GM12878 (cell line): ENCODE results near the gene ZNRF3. TPM values are rescaled to one million over a fixed set of nuclear protein-coding genes. Genes with fewer than 3 reads are reported as not detected.

Experiments
- ATAC-seq: fragments of 200-7000 bp; cut with Tn5 transposase; 3 replicates; pipeline ENCODE4 v1.9.1; 2020; ENCODE audit warnings: mild to moderate bottlenecking, moderate library complexity
- BruUV-seq: library from RNA; stranded (reverse); fragments of 400-500 nt; replicated peaks from 2 replicates; lab custom pipeline; 2021; lab: Mats Ljungman, UMichigan
- CTCF ChIA-PET: fragments of 300-600 bp; sonication (Branson Sonifier 250); formaldehyde crosslinking; extraction: SDS; loops from one replicate; lab custom pipeline; 2021; ENCODE audit warnings: inconsistent platforms; lab: Yijun Ruan, JAX
- POLR2A ChIA-PET: fragments of 350-600 bp; formaldehyde crosslinking; extraction: SDS; loops from one replicate; lab custom pipeline; 2021; ENCODE audit warnings: inconsistent platforms; lab: Charles Lee
- RAD21 ChIA-PET: fragments of 300-600 bp; sonication (Branson Sonifier 250); formaldehyde crosslinking; loops from one replicate; lab custom pipeline; 2023; ENCODE audit warnings: antibody characterized with exemption; ENCODE audit not compliant: unreplicated experiment; lab: Charles Lee
- SMC1A ChIA-PET: fragments of 300-600 bp; sonication (Branson Sonifier 250); formaldehyde crosslinking; loops from one replicate; lab custom pipeline; 2023; ENCODE audit not compliant: unreplicated experiment, uncharacterized antibody; lab: Charles Lee
- DNase-seq: peaks from one replicate; pipeline ENCODE4 v3.0.0-alpha.2; 2011; ENCODE audit warnings: low read depth, low spot score
- FAIRE-seq: peaks from 3 replicates; lab custom pipeline; 2011; peaks lifted over from hg19 to GRCh38; lab: Jason Lieb, UNC
- H2AFZ ChIP-seq: 2 replicates; pipeline ENCODE4 v1.6.0; 2011; ENCODE audit warnings: low read depth, low read length, control low read depth; ENCODE audit not compliant: control insufficient read depth
- H3K27ac ChIP-seq: 2 replicates; pipeline ENCODE4 v1.5.1; 2011; ENCODE audit warnings: control low read depth; ENCODE audit not compliant: control insufficient read depth, insufficient read depth
- H3K27me3 ChIP-seq, 2 experiments: replicated peaks in 1 of 2; 2 replicates each; pipeline versions ENCODE4 v1.6.0 to v1.6.1; 2011; ENCODE audit warnings: low read length in 1 of 2; ENCODE audit not compliant: control insufficient read depth in 2 of 2, insufficient read depth in 2 of 2
- H3K36me3 ChIP-seq, 2 experiments: 2 replicates each; pipeline ENCODE4 v1.5.1; 2011; ENCODE audit warnings: low read length in 1 of 2; ENCODE audit not compliant: control insufficient read depth in 2 of 2, insufficient read depth in 2 of 2
- H3K4me1 ChIP-seq: 2 replicates; pipeline ENCODE4 v1.6.1; 2011; ENCODE audit warnings: mild to moderate bottlenecking, low read length, moderate library complexity, mixed read lengths; ENCODE audit not compliant: control insufficient read depth, insufficient read depth
- H3K4me2 ChIP-seq: 2 replicates; pipeline ENCODE4 v1.6.0; 2011; ENCODE audit warnings: control low read depth; ENCODE audit not compliant: control insufficient read depth, insufficient read depth
- H3K4me3 ChIP-seq: fragments of 200-600 bp; sonication (generic); 2 replicates; pipeline ENCODE4 v1.5.1; 2016
- H3K79me2 ChIP-seq: 2 replicates; pipeline ENCODE4 v1.6.0; 2011; ENCODE audit warnings: low read length; ENCODE audit not compliant: control insufficient read depth, insufficient read depth
- H3K9ac ChIP-seq: 2 replicates; pipeline ENCODE4 v1.8.0; 2011; ENCODE audit warnings: low read length, control low read depth, mixed read lengths; ENCODE audit not compliant: control insufficient read depth, insufficient read depth
- H3K9me3 ChIP-seq: replicated peaks from 3 replicates; pipeline ENCODE4 v1.5.1; 2011; ENCODE audit warnings: mild to moderate bottlenecking, low read length; ENCODE audit not compliant: control insufficient read depth, insufficient read depth
- H4K20me1 ChIP-seq: 2 replicates; pipeline ENCODE4 v1.6.0; 2011; ENCODE audit not compliant: control insufficient read depth, insufficient read depth
- CREB1 ChIP-seq: IDR thresholded peaks from 2 replicates; pipeline ENCODE4 v1.6.1; 2012; ENCODE audit warnings: low read depth, mild to moderate bottlenecking, inconsistent platforms
- HCFC1 ChIP-seq: fragments of 150-350 bp; IDR thresholded peaks from 2 replicates; pipeline ENCODE4 v1.6.1; 2014; ENCODE audit warnings: low read length
- IRF3 ChIP-seq: fragments of 450-650 bp; IDR thresholded peaks from 2 replicates; pipeline ENCODE4 v1.6.1; 2014; ENCODE audit warnings: mild to moderate bottlenecking
- IRF4 ChIP-seq: IDR thresholded peaks from 2 replicates; pipeline ENCODE4 v1.6.1; 2011; ENCODE audit warnings: low read depth, low read length
- KDM1A ChIP-seq: fragments of 200-600 bp; sonication (generic); IDR thresholded peaks from 2 replicates; pipeline ENCODE4 v1.6.1; 2016; ENCODE audit warnings: borderline replicate concordance
- LARP7 ChIP-seq: fragments of 450-650 bp; IDR thresholded peaks from 2 replicates; pipeline ENCODE4 v1.6.1; 2017; ENCODE audit warnings: mild to moderate bottlenecking
- PRDM15 ChIP-seq: fragments of 450-650 bp; formaldehyde crosslinking; IDR thresholded peaks from 2 replicates; pipeline ENCODE4 v1.4.0; 2020; ENCODE audit warnings: mild to moderate bottlenecking, moderate library complexity
- RAD51 ChIP-seq: fragments of 450-650 bp; IDR thresholded peaks from 2 replicates; pipeline ENCODE4 v1.6.1; 2016; ENCODE audit warnings: moderate library complexity, mild to moderate bottlenecking, inconsistent platforms
- REST ChIP-seq: IDR thresholded peaks from 2 replicates; pipeline ENCODE4 v1.6.1; 2012; ENCODE audit warnings: mild to moderate bottlenecking, low read depth, low read length
- RUNX3 ChIP-seq: IDR thresholded peaks from 2 replicates; pipeline ENCODE4 v1.6.1; 2012; ENCODE audit warnings: low read length, inconsistent platforms
- SMARCA5 ChIP-seq: fragments of 450-650 bp; IDR thresholded peaks from 2 replicates; pipeline ENCODE4 v1.6.1; 2017; ENCODE audit warnings: mild to moderate bottlenecking
- ZNF24 ChIP-seq: fragments of 450-650 bp; IDR thresholded peaks from 2 replicates; pipeline ENCODE4 v1.6.1; 2017; ENCODE audit warnings: antibody characterized with exemption, mild to moderate bottlenecking
- ZNF384 ChIP-seq: IDR thresholded peaks from 2 replicates; pipeline ENCODE4 v1.6.1; 2012; ENCODE audit warnings: low read depth, mild to moderate bottlenecking, low read length, improper control_type of control experiment, borderline replicate concordance
- WGBS: methylation state at CpG from one replicate; pipeline ENCODE4 v1.1.6; 2016; ENCODE audit warnings: low lambda C conversion rate; ENCODE audit not compliant: insufficient replicate concordance, insufficient coverage; ENCODE audit errors: missing lambda C conversion rate; 5-methylcytosine and 5-hydroxymethylcytosine counted together
- in situ Hi-C: fragments of 300-500 bp; cut with MboI; formaldehyde crosslinking; loops from 9 replicates; pipeline ENCODE4 v1.14.3; 2018; ENCODE audit warnings: mixed read lengths
- intact Hi-C: fragments of 100-400 bp; cut with micrococcal nuclease; formaldehyde crosslinking; loops from one replicate; pipeline ENCODE4 v1.14.2; 2022; ENCODE audit not compliant: unreplicated experiment
- polyA plus RNA-seq, 11 experiments: library from polyadenylated mRNA; depleted of rRNA in 4 of 11; unstranded in 6 of 11; stranded (reverse) in 5 of 11; fragments of >200 nt; fragmentation: Nextera tagmentation in 4 of 11; fragmentation: Illumina TruSeq in 1 of 11; extraction: Ambion mirVana in 4 of 11; extraction: Trizol in 1 of 11; gene quantifications; 1 replicate in 1 of 11; 2 replicates in 10 of 11; pipeline versions ENCODE4 v1.2.1 to v1.2.3, GENCODE V29; 2011 to 2016; ENCODE audit warnings: inconsistent platforms in 2 of 11, missing spikeins in 2 of 11, low read depth in 1 of 11
- total RNA-seq, 4 experiments: library from RNA; depleted of rRNA in 3 of 4; stranded (reverse); fragments of >200 nt in 3 of 4; fragmentation: Illumina TruSeq in 1 of 4; extraction: Trizol in 1 of 4; gene quantifications; 2 replicates each; pipeline versions ENCODE4 v1.2.1 to v1.2.3, GENCODE V29; 2013 to 2021

ZNRF3 gene
- total and polyA plus RNA-seq, 10 of the 15 experiments (the other 5 are each of a cell fraction or from before 2014, with no cell fraction given): 0.05 to 2.4 (median 0.46) TPM

- intact Hi-C loops: loop anchor here (5.0 kb wide), 1 partner anchor 124 kb away; no protein-coding TSS in a partner anchor
- Histone ChIP-seq H3K4me2 (no peak overlapping the region), H3K27ac (no peak overlapping the region), H3K79me2 (no peaks in the 10 kb centered on the region), H3K4me1 (no peaks in the 10 kb centered on the region), H3K4me3 (no peak overlapping the region), H3K36me3 (no peaks in the 10 kb centered on the region; a peak in 1 of 4 replicates), H3K27me3 (0 out of 4 replicates have a peak, but pooled peaks cover 0 to 6% of the 10 kb centered on the region in 2 experiments), H4K20me1 (peaks cover 3% of the 10 kb centered on the region; the same call in 1 of the 2 replicates), H2AFZ (no peak overlapping the region), H3K9ac (no peak overlapping the region), H3K9me3 (no peaks in the 10 kb centered on the region)
- DNase-seq (no peak), ATAC-seq (peak; percentile 69), FAIRE-seq (no peak)
- in situ Hi-C loops: loop anchor here (25.0 kb wide), 1 partner anchor 994 kb away; no protein-coding TSS in a partner anchor
- SMC1A ChIA-PET: interaction anchor here (0.9 to 4.3 kb wide), 17 partner anchors 9 to 229 kb away, joined by 3 to 43 read pairs (median 4); no protein-coding TSS in a partner anchor
- POLR2A ChIA-PET: interaction anchor here (0.5 to 1.7 kb wide), 8 partner anchors 11 to 130 kb away, joined by 3 to 5 read pairs (median 3); no protein-coding TSS in a partner anchor
- RAD21 ChIA-PET: interaction anchor here (0.5 to 4.0 kb wide), 27 partner anchors 9 to 202 kb away, joined by 3 to 21 read pairs (median 4); no protein-coding TSS in a partner anchor
- no TSS peak for BruUV-seq
- CTCF ChIA-PET: interaction anchor here (0.6 to 7.4 kb wide), 15 partner anchors 8 to 431 kb away, joined by 3 to 63 read pairs (median 4); no protein-coding TSS in a partner anchor
- 37% methylated on average over 18 of the region's 18 CpGs for WGBS
- TF ChIP-seq SMARCA5: no peak
- TF ChIP-seq KDM1A: no peak
- no peak for TF ChIP-seq ZNF24
- no peak for TF ChIP-seq PRDM15
- no peak for TF ChIP-seq RUNX3
- TF ChIP-seq ZNF384: no peak
- no peak for TF ChIP-seq IRF3
- TF ChIP-seq REST: no peak
- no peak for TF ChIP-seq HCFC1
- no peak for TF ChIP-seq IRF4
- TF ChIP-seq CREB1: no peak
- no peak for TF ChIP-seq LARP7
- no peak for TF ChIP-seq RAD51
Observed at GRCh38 chr22:29031227-29032011, 148.0 kb downstream of the ZNRF3 start.
